A673 (cell line): ENCODE results near the gene PHACTR3. TPM values are rescaled to one million over a fixed set of nuclear protein-coding genes. Genes with fewer than 3 reads are reported as not detected.

Experiments used
- BruUV-seq: library from RNA; stranded (reverse); fragments of 400-500 nt; replicated peaks from 2 replicates; lab custom pipeline; 2021; lab: Mats Ljungman, UMichigan
- CTCF ChIA-PET: fragments of 300-600 bp; sonication (Branson Sonifier 250); formaldehyde crosslinking; loops from one replicate; lab custom pipeline; 2022; ENCODE audit warnings: antibody characterized with exemption; lab: Charles Lee
- POLR2A ChIA-PET: fragments of 300-600 bp; sonication (Branson Sonifier 250); formaldehyde crosslinking; loops from one replicate; lab custom pipeline; 2022; ENCODE audit warnings: antibody characterized with exemption; ENCODE audit not compliant: low non-redundant PET; lab: Charles Lee
- DNase-seq: peaks from one replicate; pipeline ENCODE4 v3.0.0-alpha.2; 2015; ENCODE audit warnings: low spot score
- H3K27ac ChIP-seq: fragments of 200-600 bp; sonication (generic); 2 replicates; pipeline ENCODE4 v1.5.1; 2016; ENCODE audit warnings: mixed run types, low read depth, mild to moderate bottlenecking, mixed read lengths, antibody characterized with exemption, low read length; ENCODE audit not compliant: poor library complexity, severe bottlenecking
- H3K27me3 ChIP-seq: fragments of 200-600 bp; sonication (generic); replicated peaks from 2 replicates; pipeline ENCODE4 v1.6.1; 2017; ENCODE audit warnings: mixed run types, low read depth, mild to moderate bottlenecking, mixed read lengths, antibody characterized with exemption, low read length; ENCODE audit not compliant: insufficient read depth, poor library complexity
- H3K36me3 ChIP-seq: fragments of 200-600 bp; sonication (generic); 2 replicates; pipeline ENCODE4 v1.6.1; 2016; ENCODE audit warnings: mixed run types, mild to moderate bottlenecking, mixed read lengths, antibody characterized with exemption, low read length; ENCODE audit not compliant: insufficient read depth, poor library complexity, severe bottlenecking
- H3K4me1 ChIP-seq: fragments of 200-600 bp; sonication (generic); 2 replicates; pipeline ENCODE4 v1.6.1; 2017; ENCODE audit warnings: mixed run types, mild to moderate bottlenecking, mixed read lengths, antibody characterized with exemption, low read length; ENCODE audit not compliant: insufficient read depth, poor library complexity, severe bottlenecking
- H3K4me3 ChIP-seq: fragments of 200-600 bp; sonication (generic); 2 replicates; pipeline ENCODE4 v1.5.1; 2016; ENCODE audit warnings: low read depth, mixed run types, mild to moderate bottlenecking, mixed read lengths, low read length; ENCODE audit not compliant: poor library complexity, severe bottlenecking
- H3K9me3 ChIP-seq: fragments of 200-600 bp; sonication (generic); 2 replicates; pipeline ENCODE4 v1.6.1; 2016; ENCODE audit warnings: mixed run types, low read depth, mild to moderate bottlenecking, mixed read lengths, antibody characterized with exemption, low read length; ENCODE audit not compliant: poor library complexity, severe bottlenecking
- EZH2 ChIP-seq: fragments of 200-600 bp; sonication (generic); IDR thresholded peaks from 2 replicates; pipeline ENCODE4 v1.6.1; 2017; ENCODE audit warnings: borderline replicate concordance, low read depth, mild to moderate bottlenecking, mixed read lengths, antibody characterized with exemption, low read length; ENCODE audit not compliant: poor library complexity, severe bottlenecking
- intact Hi-C: fragments of 100-400 bp; cut with micrococcal nuclease; formaldehyde crosslinking; loops from one replicate; pipeline ENCODE4 v1.10.0; 2022; ENCODE audit not compliant: unreplicated experiment
- total RNA-seq: library from RNA; stranded (reverse); gene quantifications from 2 replicates; pipeline ENCODE4 v1.2.3, GENCODE V29; 2021
- TF ChIP-seq, protein P1 (sequence below): fragments of 300-800, 200-600 bp; sonication (generic); conservative IDR thresholded peaks from 2 replicates; pipeline ENCODE4 v1.5.1; 2017; ENCODE audit warnings: low read depth, mild to moderate bottlenecking, antibody characterized with exemption, low read length, moderate library complexity, mixed read lengths

PHACTR3 gene
- total RNA-seq, 1 experiment from 2014 or later = 0.17 TPM

DNA sequence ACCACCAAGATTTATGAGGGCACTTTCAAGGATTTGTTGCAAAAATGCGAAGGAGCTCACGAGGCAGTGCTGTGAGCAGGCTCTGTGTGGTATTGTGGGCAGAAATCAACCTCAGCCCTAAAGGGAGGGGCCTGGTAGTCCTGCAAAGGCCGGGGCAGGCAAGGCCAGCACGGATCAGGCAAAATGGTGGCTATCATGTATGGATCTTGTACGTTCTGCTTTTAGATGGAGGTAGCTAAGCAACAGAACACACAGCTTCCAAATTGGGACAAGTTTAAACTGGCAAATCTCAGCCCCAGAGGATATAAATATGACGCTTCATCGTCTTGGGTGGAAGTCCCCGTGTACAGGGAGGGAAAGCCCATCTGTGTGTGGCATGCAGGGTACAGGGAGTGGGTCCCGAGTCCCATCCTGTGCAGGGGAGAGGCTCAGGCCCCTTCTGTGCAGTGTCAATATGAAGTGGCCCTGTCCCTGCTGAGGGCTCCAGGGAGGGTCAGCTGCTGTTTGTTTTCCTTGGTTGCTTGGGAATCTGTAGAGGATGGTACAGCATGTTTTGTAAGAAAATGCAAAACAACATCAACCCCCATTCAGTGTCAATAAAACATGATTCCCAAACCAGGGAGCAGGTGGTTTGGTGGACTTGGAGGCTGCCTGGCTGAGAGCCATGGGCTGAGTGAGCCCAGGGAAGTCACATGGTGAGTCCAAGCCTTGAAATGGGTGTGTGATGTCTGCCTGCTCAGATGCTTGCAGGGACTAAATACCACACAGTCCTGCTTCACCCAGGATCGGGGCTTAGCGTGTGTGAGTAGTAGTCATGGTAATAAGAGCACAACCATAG is 216.1 kb downstream of the PHACTR3 start:
- no peak overlapping the region for H3K4me3 ChIP-seq
- CTCF ChIA-PET = no interaction called here
- no peak for TF ChIP-seq EZH2
- TF ChIP-seq, protein P1, sequence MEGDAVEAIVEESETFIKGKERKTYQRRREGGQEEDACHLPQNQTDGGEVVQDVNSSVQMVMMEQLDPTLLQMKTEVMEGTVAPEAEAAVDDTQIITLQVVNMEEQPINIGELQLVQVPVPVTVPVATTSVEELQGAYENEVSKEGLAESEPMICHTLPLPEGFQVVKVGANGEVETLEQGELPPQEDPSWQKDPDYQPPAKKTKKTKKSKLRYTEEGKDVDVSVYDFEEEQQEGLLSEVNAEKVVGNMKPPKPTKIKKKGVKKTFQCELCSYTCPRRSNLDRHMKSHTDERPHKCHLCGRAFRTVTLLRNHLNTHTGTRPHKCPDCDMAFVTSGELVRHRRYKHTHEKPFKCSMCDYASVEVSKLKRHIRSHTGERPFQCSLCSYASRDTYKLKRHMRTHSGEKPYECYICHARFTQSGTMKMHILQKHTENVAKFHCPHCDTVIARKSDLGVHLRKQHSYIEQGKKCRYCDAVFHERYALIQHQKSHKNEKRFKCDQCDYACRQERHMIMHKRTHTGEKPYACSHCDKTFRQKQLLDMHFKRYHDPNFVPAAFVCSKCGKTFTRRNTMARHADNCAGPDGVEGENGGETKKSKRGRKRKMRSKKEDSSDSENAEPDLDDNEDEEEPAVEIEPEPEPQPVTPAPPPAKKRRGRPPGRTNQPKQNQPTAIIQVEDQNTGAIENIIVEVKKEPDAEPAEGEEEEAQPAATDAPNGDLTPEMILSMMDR = no peak
- BruUV-seq = no TSS peak
- no peaks in the 10 kb centered on the region for H3K4me1 ChIP-seq
- intact Hi-C loops = no loop called here
- no peak for DNase-seq
- H3K27ac ChIP-seq = no peak overlapping the region
- no peaks in the 10 kb centered on the region for H3K27me3 ChIP-seq
- POLR2A ChIA-PET = no interaction called here
- H3K9me3 ChIP-seq = no peaks in the 10 kb centered on the region
- H3K36me3 ChIP-seq = no peaks in the 10 kb centered on the region

DNA sequence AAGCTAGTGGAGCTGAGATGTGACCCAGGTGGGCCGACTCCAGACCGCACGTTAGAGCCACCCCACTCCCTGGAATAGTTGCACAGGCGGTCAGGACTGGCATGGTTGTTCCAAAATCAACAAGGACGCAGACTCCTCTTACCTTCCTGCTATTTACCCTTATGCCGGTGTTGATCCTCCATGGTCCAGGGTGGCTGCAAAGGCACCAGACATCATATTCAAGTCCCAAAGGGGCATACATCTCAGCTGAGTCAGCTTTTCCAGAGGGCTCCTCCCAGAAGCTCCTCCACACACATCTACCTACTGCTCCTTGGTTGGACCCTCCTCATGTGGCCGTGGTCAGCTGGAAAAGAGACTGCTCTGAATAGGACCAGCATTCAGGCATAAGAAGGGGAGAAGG is 216.9 kb downstream of the PHACTR3 start:
- no peak overlapping the region for H3K4me3 ChIP-seq
- H3K36me3 ChIP-seq = no peaks in the 10 kb centered on the region
- ChIA-PET CTCF (no interaction called here), POLR2A (no interaction called here)
- DNase-seq = no peak
- no peaks in the 10 kb centered on the region for H3K9me3 ChIP-seq
- intact Hi-C loops = no loop called here
- H3K27me3 ChIP-seq = no peaks in the 10 kb centered on the region
- TF ChIP-seq, protein P1 = no peak
- TF ChIP-seq EZH2 = no peak
- no TSS peak for BruUV-seq
- H3K4me1 ChIP-seq = no peaks in the 10 kb centered on the region
- no peak overlapping the region for H3K27ac ChIP-seq

DNA sequence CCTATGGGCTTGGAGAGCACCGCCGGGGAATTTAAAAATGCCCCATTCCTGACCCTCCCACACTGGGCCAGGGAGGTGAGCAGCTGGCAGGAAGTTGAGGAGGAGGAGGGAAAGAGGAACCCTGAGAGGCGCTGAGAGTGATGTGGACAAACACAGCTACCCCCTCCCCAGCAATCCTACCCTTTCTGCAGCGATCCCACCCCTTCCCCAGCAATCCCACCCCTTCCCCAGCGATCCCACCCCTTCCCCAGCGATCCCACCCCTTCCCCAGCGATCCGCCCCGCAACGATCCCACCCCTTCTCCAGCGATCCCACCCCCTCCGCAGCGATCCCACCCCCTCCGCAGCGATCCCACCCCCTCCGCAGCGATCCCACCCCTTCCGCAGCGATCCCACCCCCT is 217.4 kb downstream of the PHACTR3 start:
- TF ChIP-seq EZH2 = no peak
- TF ChIP-seq, protein P1 = no peak
- CTCF ChIA-PET = no interaction called here
- H3K4me3 ChIP-seq = no peak overlapping the region
- H3K4me1 ChIP-seq = no peaks in the 10 kb centered on the region
- H3K36me3 ChIP-seq = no peaks in the 10 kb centered on the region
- no TSS peak for BruUV-seq
- intact Hi-C loops = no loop called here
- DNase-seq = no peak
- no peaks in the 10 kb centered on the region for H3K9me3 ChIP-seq
- POLR2A ChIA-PET = no interaction called here
- no peaks in the 10 kb centered on the region for H3K27me3 ChIP-seq
- H3K27ac ChIP-seq = no peak overlapping the region
